Measurements from ENCODE around the gene ARHGAP10. TPM values are rescaled to one million over a fixed set of nuclear protein-coding genes. Genes with fewer than 3 reads are reported as not detected.
A peak's percentile ranks its signal among the peaks of the same experiment; 100 is the strongest.
"Not testable (repeated sequence)": the region's sequence is repeated elsewhere in the genome, so short reads cannot be mapped to it uniquely, and the experiment has no call there.

The ARHGAP10 gene
- total and polyA plus RNA-seq, 2 donors from 2014 or later, result 13.4 to 20.3 TPM

GRCh38 chr4:147884536-147884935 lies 152.6 kb downstream of the ARHGAP10 start:
- intact Hi-C loops (cut with DNase I), result no loop called here
- DNase-seq, result no peak
- Histone ChIP-seq H3K4me3 (ENCODE audit: low read length in 3 of 3) (no peak overlapping the region), H3K36me3 (ENCODE audit: control insufficient read depth in 2 of 3, insufficient read depth in 3 of 3, low read length in 3 of 3) (peaks cover 0 to 3% (median 2%) of the 10 kb centered on the region in 3 donors), H3K9me3 (ENCODE audit: control insufficient read depth in 2 of 3, insufficient read depth in 1 of 3, low read length in 3 of 3) (no peaks in the 10 kb centered on the region), H3K27me3 (ENCODE audit: control insufficient read depth, insufficient read depth, low read length) (no peaks in the 10 kb centered on the region), H3K27ac (ENCODE audit: low read depth in 2 of 2, low read length in 2 of 2) (no peak overlapping the region), H3K4me1 (ENCODE audit: control insufficient read depth in 2 of 3, insufficient read depth in 2 of 3, low read depth in 1 of 3, low read length in 3 of 3) (no peaks in the 10 kb centered on the region), H3K9ac (ENCODE audit: low read length in 3 of 3) (no peak overlapping the region)
- no peak for FAIRE-seq
- TF ChIP-seq, protein P1, sequence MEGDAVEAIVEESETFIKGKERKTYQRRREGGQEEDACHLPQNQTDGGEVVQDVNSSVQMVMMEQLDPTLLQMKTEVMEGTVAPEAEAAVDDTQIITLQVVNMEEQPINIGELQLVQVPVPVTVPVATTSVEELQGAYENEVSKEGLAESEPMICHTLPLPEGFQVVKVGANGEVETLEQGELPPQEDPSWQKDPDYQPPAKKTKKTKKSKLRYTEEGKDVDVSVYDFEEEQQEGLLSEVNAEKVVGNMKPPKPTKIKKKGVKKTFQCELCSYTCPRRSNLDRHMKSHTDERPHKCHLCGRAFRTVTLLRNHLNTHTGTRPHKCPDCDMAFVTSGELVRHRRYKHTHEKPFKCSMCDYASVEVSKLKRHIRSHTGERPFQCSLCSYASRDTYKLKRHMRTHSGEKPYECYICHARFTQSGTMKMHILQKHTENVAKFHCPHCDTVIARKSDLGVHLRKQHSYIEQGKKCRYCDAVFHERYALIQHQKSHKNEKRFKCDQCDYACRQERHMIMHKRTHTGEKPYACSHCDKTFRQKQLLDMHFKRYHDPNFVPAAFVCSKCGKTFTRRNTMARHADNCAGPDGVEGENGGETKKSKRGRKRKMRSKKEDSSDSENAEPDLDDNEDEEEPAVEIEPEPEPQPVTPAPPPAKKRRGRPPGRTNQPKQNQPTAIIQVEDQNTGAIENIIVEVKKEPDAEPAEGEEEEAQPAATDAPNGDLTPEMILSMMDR (IDR thresholded peaks at IDR 0.05; ENCODE audit: borderline replicate concordance, extremely low read depth, insufficient read depth), result no peak

DNA sequence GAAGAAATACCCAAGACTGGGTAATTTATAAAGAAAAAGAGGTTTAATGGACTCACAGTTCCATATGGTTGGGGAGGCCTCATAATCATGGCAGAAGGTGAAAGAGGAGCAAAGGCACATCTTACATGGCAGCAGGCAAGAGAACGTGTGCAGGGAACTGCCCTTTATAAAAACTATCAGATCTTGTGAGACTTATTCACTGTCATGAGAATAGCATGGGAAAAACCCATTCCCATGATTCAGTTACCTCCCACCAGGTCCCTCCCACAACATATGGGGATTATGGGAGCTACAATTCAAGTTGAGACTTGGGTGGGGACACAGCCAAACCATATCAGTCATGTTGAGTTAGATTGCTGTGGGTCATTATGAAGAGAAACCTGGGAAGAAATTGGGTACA lies 153.3 kb downstream of the ARHGAP10 start:
- H3K4me3 ChIP-seq (ENCODE audit: low read length in 3 of 3); H3K36me3 ChIP-seq (ENCODE audit: control insufficient read depth in 2 of 3, insufficient read depth in 3 of 3, low read length in 3 of 3); H3K9ac ChIP-seq (ENCODE audit: low read length in 3 of 3); intact Hi-C loops (cut with DNase I); H3K9me3 ChIP-seq (ENCODE audit: control insufficient read depth in 2 of 3, insufficient read depth in 1 of 3, low read length in 3 of 3); DNase-seq; H3K27ac ChIP-seq (ENCODE audit: low read depth in 2 of 2, low read length in 2 of 2); H3K4me1 ChIP-seq (ENCODE audit: control insufficient read depth in 2 of 3, insufficient read depth in 2 of 3, low read depth in 1 of 3, low read length in 3 of 3); H3K27me3 ChIP-seq (ENCODE audit: control insufficient read depth, insufficient read depth, low read length); FAIRE-seq: not testable (repeated sequence)

DNA sequence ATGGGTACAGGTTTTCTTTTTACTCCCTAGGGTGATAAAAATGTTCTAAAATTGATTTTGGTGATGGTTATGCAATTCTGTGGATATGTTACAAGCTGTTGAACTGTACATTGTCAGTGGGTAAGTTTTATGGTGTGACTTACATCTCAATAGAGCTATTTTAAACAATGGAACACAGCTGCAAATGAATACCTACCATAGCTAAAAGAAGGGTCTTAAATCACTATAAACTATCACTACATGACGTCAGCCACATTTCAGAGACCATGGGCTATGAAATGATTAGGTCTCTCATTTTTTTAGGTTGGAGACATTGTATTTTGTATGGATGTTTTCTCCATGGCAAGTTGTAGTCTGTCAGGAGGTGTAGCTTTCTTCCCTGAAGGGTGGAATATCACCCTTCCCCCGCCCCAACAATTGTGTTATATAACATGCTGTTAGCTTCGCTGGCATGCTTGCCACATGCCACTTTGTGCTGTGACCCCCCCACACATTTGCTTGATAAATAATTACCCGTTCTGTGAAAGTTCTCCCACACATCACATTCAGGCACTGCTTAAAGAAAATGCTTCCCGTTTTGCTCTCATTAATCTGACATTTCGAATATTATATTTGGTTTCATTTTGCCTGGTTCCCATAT lies 159.7 kb downstream of the ARHGAP10 start:
- peak in 1 of 5 donors; percentile 34 for DNase-seq
- intact Hi-C loops (cut with DNase I), result no loop called here

DNA sequence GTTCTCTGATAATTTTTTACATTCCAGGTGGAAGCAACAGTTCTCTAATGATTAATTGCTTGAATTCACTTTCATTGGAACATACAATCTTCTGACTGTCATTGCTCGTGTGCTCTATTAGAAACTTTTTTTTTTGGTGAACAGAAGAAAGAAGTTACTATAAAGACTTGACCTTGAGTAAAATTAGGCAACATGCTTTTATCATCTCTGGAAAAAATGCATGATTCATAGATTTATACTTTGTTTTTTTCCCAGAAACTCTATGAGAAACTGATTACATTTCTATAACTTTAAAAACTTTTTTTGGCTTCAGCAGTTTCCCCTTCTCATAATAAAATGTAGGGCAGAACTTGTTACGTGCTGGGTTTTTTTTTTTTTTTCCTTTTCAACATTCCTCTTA lies 167.6 kb downstream of the ARHGAP10 start:
- intact Hi-C loops (cut with DNase I), result no loop called here
- Histone ChIP-seq H3K9me3 (ENCODE audit: control insufficient read depth in 2 of 3, insufficient read depth in 1 of 3, low read length in 3 of 3) (peaks cover 0 to 8% (median 3%) of the 10 kb centered on the region in 3 donors), H3K27me3 (ENCODE audit: control insufficient read depth, insufficient read depth, low read length) (no peaks in the 10 kb centered on the region), H3K4me1 (ENCODE audit: control insufficient read depth in 2 of 3, insufficient read depth in 2 of 3, low read depth in 1 of 3, low read length in 3 of 3) (no peaks in the 10 kb centered on the region), H3K4me3 (ENCODE audit: low read length in 3 of 3) (no peak overlapping the region), H3K9ac (ENCODE audit: low read length in 3 of 3) (no peak overlapping the region), H3K27ac (ENCODE audit: low read depth in 2 of 2, low read length in 2 of 2) (no peak overlapping the region), H3K36me3 (ENCODE audit: control insufficient read depth in 2 of 3, insufficient read depth in 3 of 3, low read length in 3 of 3) (peaks cover 0 to 2% (median 0%) of the 10 kb centered on the region in 3 donors)
- TF ChIP-seq, protein P1 (IDR thresholded peaks at IDR 0.05; ENCODE audit: borderline replicate concordance, extremely low read depth, insufficient read depth), result no peak
- no peak for DNase-seq
- peak; percentile 51 for FAIRE-seq

More for the DNA sequence above, 159.7 kb downstream of the ARHGAP10 start:
- Histone ChIP-seq H3K4me3 (ENCODE audit: low read length in 3 of 3) (peak overlapping the region in 2 of 3 donors; percentile 40 to 44), H3K27ac (ENCODE audit: low read depth in 2 of 2, low read length in 2 of 2) (no peak overlapping the region), H3K36me3 (ENCODE audit: control insufficient read depth in 2 of 3, insufficient read depth in 3 of 3, low read length in 3 of 3) (no peaks in the 10 kb centered on the region), H3K9me3 (ENCODE audit: control insufficient read depth in 2 of 3, insufficient read depth in 1 of 3, low read length in 3 of 3) (peaks cover 0 to 12% (median 0%) of the 10 kb centered on the region in 3 donors), H3K4me1 (ENCODE audit: control insufficient read depth in 2 of 3, insufficient read depth in 2 of 3, low read depth in 1 of 3, low read length in 3 of 3) (peaks cover 0 to 7% (median 0%) of the 10 kb centered on the region in 3 donors), H3K27me3 (ENCODE audit: control insufficient read depth, insufficient read depth, low read length) (no peaks in the 10 kb centered on the region), H3K9ac (ENCODE audit: low read length in 3 of 3) (no peak overlapping the region)
- TF ChIP-seq, protein P1 (IDR thresholded peaks at IDR 0.05; ENCODE audit: borderline replicate concordance, extremely low read depth, insufficient read depth), result no peak
- no peak for FAIRE-seq

Data from kidney (tissue), 14 donors.